LNCAP (cell line): ENCODE data around the gene PNCK.

Source experiments
- CTCF ChIP-seq: fragments of 450-650 bp; IDR thresholded peaks from 2 replicates; pipeline ENCODE4 v1.5.1; 2017; ENCODE audit warnings: mild to moderate bottlenecking

PNCK gene

GRCh38 chrX:153620576-153620975 lies 53.0 kb downstream of the PNCK start:
- no peak for TF ChIP-seq CTCF
